Endothelial cell of umbilical vein (primary cell): ENCODE measurements around the gene GXYLT2.

Experiments used
- EZH2 ChIP-seq: IDR thresholded peaks from 2 replicates; pipeline ENCODE4 v1.6.1; 2012; ENCODE audit warnings: borderline replicate concordance, low read depth, mild to moderate bottlenecking, moderate library complexity, low read length, inconsistent platforms; ENCODE audit not compliant: severe bottlenecking
- FOS ChIP-seq: IDR thresholded peaks from 2 replicates; pipeline ENCODE4 v1.6.1; 2011; ENCODE audit warnings: mild to moderate bottlenecking, low read length, moderate library complexity, borderline replicate concordance; ENCODE audit not compliant: insufficient read depth
- MAX ChIP-seq: IDR thresholded peaks from 2 replicates; pipeline ENCODE4 v1.6.1; 2011; ENCODE audit not compliant: insufficient read depth, insufficient read length
- MYC ChIP-seq: IDR thresholded peaks from one replicate; pipeline ENCODE4 v1.6.1; 2011; ENCODE audit warnings: mild to moderate bottlenecking, low read depth, low read length
- POLR2A ChIP-seq: IDR thresholded peaks from 2 replicates; pipeline ENCODE4 v1.6.1; 2012; ENCODE audit warnings: low read depth, mild to moderate bottlenecking, control low read depth, low read length
- POLR2AphosphoS5 ChIP-seq: IDR thresholded peaks from 2 replicates; pipeline ENCODE4 v1.6.1; 2012; ENCODE audit warnings: low read depth, mild to moderate bottlenecking, control low read depth, low read length, moderate library complexity; ENCODE audit not compliant: insufficient read depth
- TF ChIP-seq, protein P1 (sequence below), 2 donors: IDR thresholded peaks; 1 replicate in 1 of 2; 2 replicates in 1 of 2; pipeline ENCODE4 v1.5.1; 2011; ENCODE audit warnings: low read length in 2 of 2, mild to moderate bottlenecking in 2 of 2, moderate library complexity in 2 of 2, control low read depth in 1 of 2, inconsistent platforms in 1 of 2, low read depth in 1 of 2; ENCODE audit not compliant: insufficient read depth in 1 of 2; ENCODE audit errors: extremely low read depth in 1 of 2

GRCh38 chr3:72941245-72941644 lies 53.4 kb downstream of the GXYLT2 start:
- TF ChIP-seq, protein P1, sequence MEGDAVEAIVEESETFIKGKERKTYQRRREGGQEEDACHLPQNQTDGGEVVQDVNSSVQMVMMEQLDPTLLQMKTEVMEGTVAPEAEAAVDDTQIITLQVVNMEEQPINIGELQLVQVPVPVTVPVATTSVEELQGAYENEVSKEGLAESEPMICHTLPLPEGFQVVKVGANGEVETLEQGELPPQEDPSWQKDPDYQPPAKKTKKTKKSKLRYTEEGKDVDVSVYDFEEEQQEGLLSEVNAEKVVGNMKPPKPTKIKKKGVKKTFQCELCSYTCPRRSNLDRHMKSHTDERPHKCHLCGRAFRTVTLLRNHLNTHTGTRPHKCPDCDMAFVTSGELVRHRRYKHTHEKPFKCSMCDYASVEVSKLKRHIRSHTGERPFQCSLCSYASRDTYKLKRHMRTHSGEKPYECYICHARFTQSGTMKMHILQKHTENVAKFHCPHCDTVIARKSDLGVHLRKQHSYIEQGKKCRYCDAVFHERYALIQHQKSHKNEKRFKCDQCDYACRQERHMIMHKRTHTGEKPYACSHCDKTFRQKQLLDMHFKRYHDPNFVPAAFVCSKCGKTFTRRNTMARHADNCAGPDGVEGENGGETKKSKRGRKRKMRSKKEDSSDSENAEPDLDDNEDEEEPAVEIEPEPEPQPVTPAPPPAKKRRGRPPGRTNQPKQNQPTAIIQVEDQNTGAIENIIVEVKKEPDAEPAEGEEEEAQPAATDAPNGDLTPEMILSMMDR (IDR thresholded peaks at IDR 0.05; ENCODE audit: extremely low read depth in 1 of 2, insufficient read depth in 1 of 2, low read depth in 1 of 2, low read length in 2 of 2), result no peak
- TF ChIP-seq POLR2A, result no peak
- no peak for TF ChIP-seq MAX
- no peak for TF ChIP-seq EZH2
- TF ChIP-seq FOS, result no peak
- no peak for TF ChIP-seq POLR2AphosphoS5
- no peak for TF ChIP-seq MYC
